Endothelial cell of umbilical vein (primary cell): ENCODE measurements around the gene KIF6. TPM values are rescaled to one million over a fixed set of nuclear protein-coding genes. Genes with fewer than 3 reads are reported as not detected.

Source experiments
- BruUV-seq: library from RNA; stranded (reverse); fragments of 400-500 nt; replicated peaks from 2 replicates; lab custom pipeline; 2021; lab: Mats Ljungman, UMichigan
- CTCF ChIA-PET: fragments of 300-600, 350-600 bp; sonication (Branson Sonifier 250); formaldehyde crosslinking; loops from one replicate; lab custom pipeline; 2021; ENCODE audit warnings: antibody characterized with exemption, inconsistent platforms; lab: Charles Lee
- POLR2A ChIA-PET: fragments of 300-600, 350-600 bp; sonication (Branson Sonifier 250); formaldehyde crosslinking; loops from one replicate; lab custom pipeline; 2021; ENCODE audit warnings: antibody characterized with exemption, inconsistent platforms; lab: Charles Lee
- DNase-seq: peaks from one replicate; pipeline ENCODE4 v3.0.0-alpha.2; 2011; ENCODE audit warnings: low read depth, low spot score
- FAIRE-seq: peaks from 2 replicates; lab custom pipeline; 2011; peaks lifted over from hg19 to GRCh38; lab: Jason Lieb, UNC
- H2AFZ ChIP-seq: 2 replicates; pipeline ENCODE4 v1.6.0; 2012; ENCODE audit warnings: low read depth, low read length, control low read depth, inconsistent platforms
- H3K27ac ChIP-seq: 2 replicates; pipeline ENCODE4 v1.5.1; 2011; ENCODE audit warnings: low read depth, mild to moderate bottlenecking, control low read depth, low read length, moderate library complexity; ENCODE audit not compliant: insufficient read depth
- H3K27me3 ChIP-seq, 2 experiments: 2 replicates each; pipeline versions ENCODE4 v1.6.0 to v1.6.1; 2011; ENCODE audit warnings: low read length in 2 of 2, mixed read lengths in 1 of 2; ENCODE audit not compliant: control insufficient read depth in 2 of 2, insufficient read depth in 2 of 2
- H3K36me3 ChIP-seq, 2 experiments: 2 replicates in 1 of 2; 3 replicates in 1 of 2; pipeline ENCODE4 v1.5.1; 2011; ENCODE audit warnings: low read length in 2 of 2, mild to moderate bottlenecking in 1 of 2, moderate library complexity in 1 of 2; ENCODE audit not compliant: control insufficient read depth in 2 of 2, insufficient read depth in 2 of 2; ENCODE audit errors: extremely low read depth in 1 of 2
- H3K4me1 ChIP-seq: 3 replicates; pipeline ENCODE4 v1.5.1; 2011; ENCODE audit warnings: mild to moderate bottlenecking, low read length; ENCODE audit not compliant: control insufficient read depth, insufficient read depth; ENCODE audit errors: extremely low read depth
- H3K4me2 ChIP-seq: 2 replicates; pipeline ENCODE4 v1.6.1; 2011; ENCODE audit warnings: low read length, control low read depth, mixed read lengths; ENCODE audit not compliant: insufficient read depth
- H3K4me3 ChIP-seq, 3 experiments: fragments of 200-600 bp in 1 of 3; sonication (generic), shearing (Covaris generic) in 1 of 3; replicated peaks in 1 of 3; 2 replicates each; pipeline ENCODE4 v1.5.1; 2011 to 2016; ENCODE audit warnings: control low read depth in 3 of 3, low read length in 3 of 3, mild to moderate bottlenecking in 2 of 3, inconsistent platforms in 1 of 3, low read depth in 1 of 3, moderate library complexity in 1 of 3; ENCODE audit not compliant: insufficient read depth in 1 of 3
- H3K79me2 ChIP-seq: 2 replicates; pipeline ENCODE4 v1.6.0; 2012; ENCODE audit warnings: low read length, inconsistent platforms; ENCODE audit not compliant: control insufficient read depth, insufficient read depth
- H3K9ac ChIP-seq: replicated peaks from 2 replicates; pipeline ENCODE3; 2011; ENCODE audit warnings: low read length, control low read depth; ENCODE audit not compliant: insufficient read depth; ENCODE audit errors: extremely low read depth
- H3K9me1 ChIP-seq: replicated peaks from 3 replicates; pipeline ENCODE4 v1.6.0; 2011; ENCODE audit warnings: mild to moderate bottlenecking, low read length; ENCODE audit not compliant: control insufficient read depth, insufficient read depth; ENCODE audit errors: extremely low read depth
- H3K9me3 ChIP-seq: replicated peaks from 2 replicates; pipeline ENCODE4 v1.5.1; 2012; ENCODE audit warnings: low read length, inconsistent platforms; ENCODE audit not compliant: control insufficient read depth, insufficient read depth
- H4K20me1 ChIP-seq: replicated peaks from 2 replicates; pipeline ENCODE3; 2011; ENCODE audit warnings: mild to moderate bottlenecking, low read length; ENCODE audit not compliant: control insufficient read depth, insufficient read depth; ENCODE audit errors: extremely low read depth
- EZH2 ChIP-seq: IDR thresholded peaks from 2 replicates; pipeline ENCODE4 v1.6.1; 2012; ENCODE audit warnings: borderline replicate concordance, low read depth, mild to moderate bottlenecking, moderate library complexity, low read length, inconsistent platforms; ENCODE audit not compliant: severe bottlenecking
- FOS ChIP-seq: IDR thresholded peaks from 2 replicates; pipeline ENCODE4 v1.6.1; 2011; ENCODE audit warnings: mild to moderate bottlenecking, low read length, moderate library complexity, borderline replicate concordance; ENCODE audit not compliant: insufficient read depth
- GATA2 ChIP-seq: IDR thresholded peaks from 2 replicates; pipeline ENCODE4 v1.7.0; 2011; ENCODE audit warnings: low read depth, mild to moderate bottlenecking, moderate library complexity, mixed read lengths, low read length; ENCODE audit not compliant: insufficient read length, insufficient read depth
- JUN ChIP-seq: IDR thresholded peaks from 2 replicates; pipeline ENCODE4 v1.6.1; 2011; ENCODE audit warnings: borderline replicate concordance, low read depth; ENCODE audit not compliant: insufficient read length, insufficient read depth
- MYC ChIP-seq: IDR thresholded peaks from one replicate; pipeline ENCODE4 v1.6.1; 2011; ENCODE audit warnings: mild to moderate bottlenecking, low read depth, low read length
- POLR2A ChIP-seq: IDR thresholded peaks from 2 replicates; pipeline ENCODE4 v1.6.1; 2012; ENCODE audit warnings: low read depth, mild to moderate bottlenecking, control low read depth, low read length
- POLR2AphosphoS5 ChIP-seq: IDR thresholded peaks from 2 replicates; pipeline ENCODE4 v1.6.1; 2012; ENCODE audit warnings: low read depth, mild to moderate bottlenecking, control low read depth, low read length, moderate library complexity; ENCODE audit not compliant: insufficient read depth
- dilution Hi-C: fragments of 300-500 bp; cut with MboI; formaldehyde crosslinking; loops from one replicate; pipeline ENCODE4 v1.15.0; 2019; ENCODE audit warnings: low sequenced_read_pairs; ENCODE audit not compliant: extremely low pct_ligation_motif_present
- intact Hi-C: fragments of 100-400 bp; cut with micrococcal nuclease; formaldehyde crosslinking; loops from one replicate; pipeline ENCODE4 v1.10.0; 2022
- polyA plus RNA-seq, 4 experiments: library from polyadenylated mRNA; depleted of rRNA in 3 of 4; stranded (reverse) in 3 of 4; unstranded in 1 of 4; fragments of >200 nt; gene quantifications; 2 replicates each; pipeline versions ENCODE4 v1.2.1 to v1.2.3, GENCODE V29; 2011 to 2012; ENCODE audit warnings: missing spikeins in 1 of 4
- total RNA-seq: library from RNA; stranded (reverse); gene quantifications from 2 replicates; pipeline ENCODE4 v1.2.3, GENCODE V29; 2021
- TF ChIP-seq, protein P1 (sequence below): IDR thresholded peaks from 2 replicates; pipeline ENCODE4 v1.6.1; 2011; ENCODE audit not compliant: insufficient read depth, insufficient read length

The KIF6 gene
- total and polyA plus RNA-seq, 2 donors (not counting 3 experiments of a cell fraction or from before 2014, with no cell fraction given), result not detected

DNA sequence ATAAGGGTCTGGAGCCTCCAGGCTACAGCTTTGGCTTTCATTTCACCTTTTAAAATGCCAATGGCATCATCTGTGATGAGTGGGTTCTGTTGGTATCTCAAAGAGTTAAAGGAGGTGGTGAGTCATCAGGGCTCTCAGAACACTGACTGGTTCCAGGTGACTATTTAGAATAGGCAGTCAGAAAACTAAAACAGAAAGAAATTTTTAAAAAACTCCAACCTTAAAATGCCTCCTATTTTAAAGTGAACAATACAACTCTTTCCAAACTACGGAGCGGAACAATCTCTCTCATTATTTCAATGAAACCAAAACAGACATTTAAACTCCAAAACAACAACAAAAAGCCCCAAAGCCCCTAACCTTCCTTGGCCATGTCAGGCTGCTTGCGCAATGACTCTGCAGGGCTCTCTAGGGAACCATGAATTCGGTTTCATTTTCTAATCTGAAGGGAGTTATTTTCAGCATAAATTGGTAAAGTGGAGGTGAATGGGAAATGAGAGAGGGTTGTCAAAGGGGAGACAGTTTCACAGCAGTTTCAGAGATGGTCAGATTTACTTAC lies 194.9 kb downstream of the KIF6 start:
- FAIRE-seq, result no peak
- Histone ChIP-seq H3K9me3 (no peaks in the 10 kb centered on the region), H4K20me1 (no peaks in the 10 kb centered on the region), H3K4me3 (no peak overlapping the region), H3K27ac (no peak overlapping the region), H3K79me2 (no peaks in the 10 kb centered on the region), H3K36me3 (no peaks in the 10 kb centered on the region), H3K9me1 (no peaks in the 10 kb centered on the region), H2AFZ (no peak overlapping the region), H3K4me1 (no peaks in the 10 kb centered on the region), H3K27me3 (no peaks in the 10 kb centered on the region), H3K9ac (no peak overlapping the region), H3K4me2 (no peak overlapping the region)
- TF ChIP-seq POLR2AphosphoS5, result no peak
- no peak for TF ChIP-seq GATA2
- TF ChIP-seq EZH2, result no peak
- no peak for TF ChIP-seq FOS
- TF ChIP-seq MYC, result no peak
- TF ChIP-seq, protein P1, sequence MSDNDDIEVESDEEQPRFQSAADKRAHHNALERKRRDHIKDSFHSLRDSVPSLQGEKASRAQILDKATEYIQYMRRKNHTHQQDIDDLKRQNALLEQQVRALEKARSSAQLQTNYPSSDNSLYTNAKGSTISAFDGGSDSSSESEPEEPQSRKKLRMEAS, result no peak
- peak; percentile 16 for TF ChIP-seq JUN
- no peak for TF ChIP-seq POLR2A
- DNase-seq, result no peak
- intact Hi-C loops (no loop called here), dilution Hi-C loops (no loop called here)
- ChIA-PET CTCF (no interaction called here), POLR2A (no interaction called here)
- BruUV-seq, result no TSS peak
